ENCODE measurements around the gene GMPR. TPM values are rescaled to one million over a fixed set of nuclear protein-coding genes. Genes with fewer than 3 reads are reported as not detected.

Gene GMPR
- total RNA-seq, 1 experiment from 2014 or later = 2.0 TPM

DNA sequence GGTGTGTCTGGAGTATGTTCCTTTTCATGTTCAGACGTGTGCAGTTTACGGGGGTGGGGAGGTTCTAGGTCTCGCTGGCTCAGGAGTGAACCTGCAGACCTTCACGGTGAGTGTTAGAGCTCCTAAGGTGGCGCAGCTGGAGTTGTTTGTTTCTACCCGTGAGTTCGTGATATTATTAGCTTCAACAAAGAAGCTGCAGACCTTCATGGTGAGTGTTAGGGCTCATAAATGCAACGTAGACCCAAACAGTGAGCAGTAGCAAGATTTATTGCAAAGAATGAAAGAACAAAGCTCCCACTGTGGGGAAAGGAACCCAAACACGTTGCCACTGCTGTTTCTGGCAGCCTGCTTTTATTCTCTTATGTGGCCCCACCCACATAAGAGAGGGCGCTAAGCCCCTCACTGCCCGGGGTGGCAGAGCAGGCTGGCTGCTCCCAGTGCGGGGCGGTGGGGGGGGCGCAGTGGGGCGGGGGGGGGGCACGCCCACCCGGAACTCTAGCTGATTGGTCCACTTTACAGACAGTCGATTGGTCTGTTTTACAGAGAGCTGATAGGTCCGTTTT is 41.3 kb upstream of the GMPR start:
- Histone ChIP-seq H3K27ac (no peak overlapping the region), H3K4me2 (no peak overlapping the region), H3K27me3 (ENCODE audit: insufficient read depth, low read depth) (peaks cover 68% of the 10 kb centered on the region), H3K4me1 (replicated peaks; ENCODE audit: insufficient read depth) (no peaks in the 10 kb centered on the region), H3K9me2 (ENCODE audit: insufficient read depth) (no peaks in the 10 kb centered on the region; the same call in 1 of the 2 replicates), H3K4me3 (no peak overlapping the region), H2AFZ (no peak overlapping the region), H3F3A (ENCODE audit: insufficient read depth, low read depth) (no peaks in the 10 kb centered on the region), H3K9me3 (ENCODE audit: insufficient read depth, low read depth) (no peaks in the 10 kb centered on the region), H3K79me2 (ENCODE audit: low read depth) (no peaks in the 10 kb centered on the region), H4K20me1 (ENCODE audit: insufficient read depth) (no peaks in the 10 kb centered on the region), H3K36me3 (ENCODE audit: low read depth) (no peaks in the 10 kb centered on the region)
- CTCF ChIA-PET = no interaction called here
- TF ChIP-seq EZH2 (IDR thresholded peaks at IDR 0.05; ENCODE audit: low read depth) = no peak
- TF ChIP-seq, protein P1, sequence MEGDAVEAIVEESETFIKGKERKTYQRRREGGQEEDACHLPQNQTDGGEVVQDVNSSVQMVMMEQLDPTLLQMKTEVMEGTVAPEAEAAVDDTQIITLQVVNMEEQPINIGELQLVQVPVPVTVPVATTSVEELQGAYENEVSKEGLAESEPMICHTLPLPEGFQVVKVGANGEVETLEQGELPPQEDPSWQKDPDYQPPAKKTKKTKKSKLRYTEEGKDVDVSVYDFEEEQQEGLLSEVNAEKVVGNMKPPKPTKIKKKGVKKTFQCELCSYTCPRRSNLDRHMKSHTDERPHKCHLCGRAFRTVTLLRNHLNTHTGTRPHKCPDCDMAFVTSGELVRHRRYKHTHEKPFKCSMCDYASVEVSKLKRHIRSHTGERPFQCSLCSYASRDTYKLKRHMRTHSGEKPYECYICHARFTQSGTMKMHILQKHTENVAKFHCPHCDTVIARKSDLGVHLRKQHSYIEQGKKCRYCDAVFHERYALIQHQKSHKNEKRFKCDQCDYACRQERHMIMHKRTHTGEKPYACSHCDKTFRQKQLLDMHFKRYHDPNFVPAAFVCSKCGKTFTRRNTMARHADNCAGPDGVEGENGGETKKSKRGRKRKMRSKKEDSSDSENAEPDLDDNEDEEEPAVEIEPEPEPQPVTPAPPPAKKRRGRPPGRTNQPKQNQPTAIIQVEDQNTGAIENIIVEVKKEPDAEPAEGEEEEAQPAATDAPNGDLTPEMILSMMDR (conservative IDR thresholded peaks at IDR 0.05) = no peak
- DNase-seq = no peak
- POLR2A ChIA-PET (ENCODE audit: unreplicated experiment) = no interaction called here
- no TSS peak for BruUV-seq (replicated peaks)
- intact Hi-C loops (cut with micrococcal nuclease; ENCODE audit: unreplicated experiment) = no loop called here

DNA sequence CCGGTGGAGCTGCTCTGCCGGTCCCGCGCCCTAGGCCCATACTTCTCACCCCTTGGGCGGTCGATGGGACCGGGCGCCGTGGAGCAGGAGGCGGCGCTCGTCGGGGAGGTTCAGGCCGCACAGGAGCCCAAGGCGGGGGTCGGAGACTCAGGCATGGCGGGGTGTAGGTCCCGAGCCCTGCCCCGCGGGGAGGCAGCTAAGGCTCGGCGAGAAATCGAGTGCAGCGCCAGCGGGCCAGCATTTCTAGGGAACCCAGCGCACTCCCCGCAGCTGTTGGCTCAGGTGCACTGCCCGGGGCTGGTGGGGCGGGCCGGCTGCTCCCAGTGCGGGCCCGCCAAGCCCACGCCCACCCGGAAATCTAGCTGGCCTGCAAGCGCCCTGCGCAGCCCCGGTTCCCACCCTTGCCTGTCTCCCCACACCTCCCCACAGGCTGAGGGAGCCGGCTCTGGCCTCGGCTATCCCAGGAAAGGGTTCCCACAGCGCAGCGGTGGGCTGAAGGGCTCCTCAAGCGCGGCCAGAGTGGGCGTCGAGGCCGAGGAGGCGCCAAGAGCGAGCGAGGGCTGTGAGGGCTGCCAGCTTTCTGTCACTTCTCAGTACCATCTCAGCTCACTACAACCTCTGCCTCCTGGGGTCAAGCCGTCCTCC is 40.2 kb upstream of the GMPR start:
- Histone ChIP-seq H3K9me2 (ENCODE audit: insufficient read depth) (no peaks in the 10 kb centered on the region; the same call in 1 of the 2 replicates), H2AFZ (no peak overlapping the region), H4K20me1 (ENCODE audit: insufficient read depth) (no peaks in the 10 kb centered on the region), H3K27me3 (ENCODE audit: insufficient read depth, low read depth) (peaks cover 60% of the 10 kb centered on the region), H3K9me3 (ENCODE audit: insufficient read depth, low read depth) (no peaks in the 10 kb centered on the region), H3K27ac (no peak overlapping the region), H3K4me3 (no peak overlapping the region), H3K4me1 (replicated peaks; ENCODE audit: insufficient read depth) (no peaks in the 10 kb centered on the region), H3K79me2 (ENCODE audit: low read depth) (no peaks in the 10 kb centered on the region), H3F3A (ENCODE audit: insufficient read depth, low read depth) (no peaks in the 10 kb centered on the region), H3K4me2 (no peak overlapping the region), H3K36me3 (ENCODE audit: low read depth) (no peaks in the 10 kb centered on the region)
- BruUV-seq (replicated peaks) = no TSS peak
- POLR2A ChIA-PET (ENCODE audit: unreplicated experiment) = no interaction called here
- no peak for TF ChIP-seq EZH2 (IDR thresholded peaks at IDR 0.05; ENCODE audit: low read depth)
- TF ChIP-seq, protein P1 (conservative IDR thresholded peaks at IDR 0.05) = no peak
- CTCF ChIA-PET = no interaction called here
- DNase-seq = no peak
- intact Hi-C loops (cut with micrococcal nuclease; ENCODE audit: unreplicated experiment) = no loop called here

DNA sequence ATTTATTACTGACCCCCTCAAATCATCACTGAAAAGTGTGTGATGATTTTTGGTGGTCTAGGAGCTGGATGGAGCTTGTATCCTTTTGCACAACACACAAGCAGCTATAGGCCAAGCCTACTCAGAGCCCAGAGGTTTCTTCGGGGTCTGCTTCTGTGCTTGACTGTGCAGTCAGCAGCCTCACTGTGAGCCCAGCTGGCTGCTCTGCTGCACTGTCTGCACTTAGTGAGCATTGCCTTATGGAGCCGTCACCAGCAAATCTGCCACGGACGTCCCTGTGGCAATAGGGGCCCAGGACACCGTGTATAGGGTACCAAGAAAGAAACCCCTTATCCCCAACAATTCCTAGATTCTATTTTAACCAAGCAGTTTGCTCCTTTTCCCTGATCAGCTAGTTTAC is 38.6 kb upstream of the GMPR start:
- intact Hi-C loops (cut with micrococcal nuclease; ENCODE audit: unreplicated experiment) = no loop called here
- Histone ChIP-seq H3F3A (ENCODE audit: insufficient read depth, low read depth) (no peaks in the 10 kb centered on the region), H3K4me1 (replicated peaks; ENCODE audit: insufficient read depth) (no peaks in the 10 kb centered on the region), H3K36me3 (ENCODE audit: low read depth) (no peaks in the 10 kb centered on the region), H3K9me2 (ENCODE audit: insufficient read depth) (no peaks in the 10 kb centered on the region; the same call in 1 of the 2 replicates), H3K79me2 (ENCODE audit: low read depth) (no peaks in the 10 kb centered on the region), H4K20me1 (ENCODE audit: insufficient read depth) (no peaks in the 10 kb centered on the region), H3K27ac (no peak overlapping the region), H2AFZ (no peak overlapping the region), H3K4me3 (no peak overlapping the region), H3K27me3 (ENCODE audit: insufficient read depth, low read depth) (peaks cover 47% of the 10 kb centered on the region), H3K9me3 (ENCODE audit: insufficient read depth, low read depth) (no peaks in the 10 kb centered on the region), H3K4me2 (no peak overlapping the region)
- DNase-seq = no peak
- BruUV-seq (replicated peaks) = no TSS peak
- TF ChIP-seq, protein P1 (conservative IDR thresholded peaks at IDR 0.05) = no peak
- no peak for TF ChIP-seq EZH2 (IDR thresholded peaks at IDR 0.05; ENCODE audit: low read depth)
- ChIA-PET POLR2A (ENCODE audit: unreplicated experiment) (no interaction called here), CTCF (interaction anchor here (0.6 kb wide), 1 partner anchor 475 kb away, joined by 7 read pairs; no protein-coding TSS in a partner anchor)

Measured in PC-9 (cell line).